ENCODE results near the gene KIAA0319L. TPM values are rescaled to one million over a fixed set of nuclear protein-coding genes. Genes with fewer than 3 reads are reported as not detected.

Gene KIAA0319L
- total and polyA plus RNA-seq, 2 experiments from 2014 or later: 27.2 to 75.1 TPM

GRCh38 chr1:35511305-35511704, 45.9 kb downstream of the KIAA0319L start:
- Histone ChIP-seq H3K27ac (ENCODE audit: low read depth) (no peak overlapping the region), H4K20me1 (replicated peaks; ENCODE audit: insufficient read depth) (peaks cover 31% of the 10 kb centered on the region), H2AFZ (no peak overlapping the region), H3K36me3 (ENCODE audit: insufficient read depth) (no peaks in the 10 kb centered on the region), H3K79me2 (replicated peaks; ENCODE audit: insufficient read depth) (peaks cover 80% of the 10 kb centered on the region), H3K4me3 (no peak overlapping the region), H3K4me1 (ENCODE audit: insufficient read depth) (0 out of 2 replicates have a peak, but pooled peaks cover 7% of the 10 kb centered on the region), H3F3A (replicated peaks; ENCODE audit: low read depth) (no peaks in the 10 kb centered on the region), H3K9me2 (ENCODE audit: insufficient read depth) (no peaks in the 10 kb centered on the region), H3K27me3 (ENCODE audit: insufficient read depth) (no peaks in the 10 kb centered on the region), H3K4me2 (no peak overlapping the region)
- peaks cover 12% of the 10 kb centered on the region for H3K9me3 Mint-ChIP-seq
- no peak overlapping the region for H3K4me3 Mint-ChIP-seq
- peaks cover 11% of the 10 kb centered on the region for H3K4me1 Mint-ChIP-seq
- H3K27me3 Mint-ChIP-seq (ENCODE audit: insufficient read depth, low read depth, poor library complexity): peaks cover 2% of the 10 kb centered on the region
- H3K27ac Mint-ChIP-seq: no peak overlapping the region
- ATAC-seq (no peak), DNase-seq (ENCODE audit: low spot score) (no peak)
- peaks cover 21% of the 10 kb centered on the region for H3K36me3 Mint-ChIP-seq (ENCODE audit: low read depth)
- TF ChIP-seq ETS1 (IDR thresholded peaks at IDR 0.05): no peak
- no peak for TF ChIP-seq JUNB (IDR thresholded peaks at IDR 0.05; ENCODE audit: unreplicated experiment)
- no peak for TF ChIP-seq CTCF (conservative IDR thresholded peaks at IDR 0.05; ENCODE audit: low read depth in 2 of 2)
- no peak for TF ChIP-seq STAT1 (IDR thresholded peaks at IDR 0.05; ENCODE audit: unreplicated experiment)
- TF ChIP-seq CREB1 (CRISPR knock-in tag; IDR thresholded peaks at IDR 0.05; ENCODE audit: low read depth): no peak

- no peak for DNase-seq (ENCODE audit: low spot score)
- peaks cover 62% of the 10 kb centered on the region for H3K79me2 ChIP-seq (replicated peaks; ENCODE audit: insufficient read depth)
- TF ChIP-seq ZNF114 (CRISPR knock-in tag; IDR thresholded peaks at IDR 0.05) (no peak), NANOG (IDR thresholded peaks at IDR 0.05; ENCODE audit: borderline replicate concordance) (no peak), REST (IDR thresholded peaks at IDR 0.05; ENCODE audit: unreplicated experiment) (no peak), JUNB (IDR thresholded peaks at IDR 0.05; ENCODE audit: unreplicated experiment) (no peak), POLR2AphosphoS5 (IDR thresholded peaks at IDR 0.05; ENCODE audit: low read depth) (no peak), STAT1 (IDR thresholded peaks at IDR 0.05; ENCODE audit: unreplicated experiment) (no peak), CREB1 (CRISPR knock-in tag; IDR thresholded peaks at IDR 0.05; ENCODE audit: low read depth) (no peak)
- H3K4me1 ChIP-seq (ENCODE audit: insufficient read depth): 0 out of 2 replicates have a peak, but pooled peaks cover 7% of the 10 kb centered on the region
- peaks cover 23% of the 10 kb centered on the region for H3K36me3 Mint-ChIP-seq (ENCODE audit: low read depth)
- H2AFZ ChIP-seq: no peak overlapping the region
- peaks cover 7% of the 10 kb centered on the region; the same call in 1 of the 2 replicates for H3K36me3 ChIP-seq (ENCODE audit: insufficient read depth)
- H3K4me3 ChIP-seq: no peak overlapping the region
- no peak for ATAC-seq
- H3F3A ChIP-seq (replicated peaks; ENCODE audit: low read depth): no peaks in the 10 kb centered on the region
- no peaks in the 10 kb centered on the region for H3K9me2 ChIP-seq (ENCODE audit: insufficient read depth)
- H3K4me1 Mint-ChIP-seq: peaks cover 11% of the 10 kb centered on the region
- peaks cover 29% of the 10 kb centered on the region for H4K20me1 ChIP-seq (replicated peaks; ENCODE audit: insufficient read depth)
- no peak overlapping the region for H3K4me2 ChIP-seq
- H3K9me3 Mint-ChIP-seq: no peaks in the 10 kb centered on the region
- no peak overlapping the region for H3K27ac Mint-ChIP-seq
- no peak overlapping the region for H3K4me3 Mint-ChIP-seq
- H3K27me3 Mint-ChIP-seq (ENCODE audit: insufficient read depth, low read depth, poor library complexity): no peaks in the 10 kb centered on the region
- no peaks in the 10 kb centered on the region for H3K27me3 ChIP-seq (ENCODE audit: insufficient read depth)
- peak overlapping the region; percentile 21; the same call in 1 of the 2 replicates for H3K27ac ChIP-seq (ENCODE audit: low read depth)
Observed at GRCh38 chr1:35509558-35509957, 47.6 kb downstream of the KIAA0319L start.

Data from GM23338 (cell line).